Endodermal cell (in vitro differentiated cells): ENCODE results near the gene GPR62. TPM values are rescaled to one million over a fixed set of nuclear protein-coding genes. Genes with fewer than 3 reads are reported as not detected.

ENCODE experiments used
- DNase-seq: peaks from one replicate; pipeline ENCODE4 v3.0.0-alpha.2; 2017
- H3K27ac ChIP-seq: 2 replicates; pipeline ENCODE4 v1.5.1; 2013; ENCODE audit warnings: mild to moderate bottlenecking, low read depth, low read length, moderate library complexity
- H3K27me3 ChIP-seq: 2 replicates; pipeline ENCODE4 v1.6.1; 2013; ENCODE audit warnings: mild to moderate bottlenecking, low read length, moderate library complexity; ENCODE audit not compliant: insufficient read depth, control insufficient read depth, poor library complexity, severe bottlenecking
- H3K36me3 ChIP-seq: 2 replicates; pipeline ENCODE4 v1.7.0; 2013; ENCODE audit warnings: mild to moderate bottlenecking, low read length, moderate library complexity; ENCODE audit not compliant: control insufficient read depth, insufficient read depth
- H3K4me1 ChIP-seq: one replicate; pipeline ENCODE4 v1.7.0; 2013; ENCODE audit warnings: low read length; ENCODE audit not compliant: control insufficient read depth, insufficient read depth
- H3K4me3 ChIP-seq: 2 replicates; pipeline ENCODE4 v1.5.1; 2013; ENCODE audit warnings: mild to moderate bottlenecking, low read length, moderate library complexity
- H3K9ac ChIP-seq: 2 replicates; pipeline ENCODE4 v1.6.1; 2013; ENCODE audit warnings: mild to moderate bottlenecking, low read length, moderate library complexity; ENCODE audit not compliant: poor library complexity, severe bottlenecking; ENCODE audit errors: extremely low read depth
- H3K9me3 ChIP-seq: 2 replicates; pipeline ENCODE4 v1.6.1; 2013; ENCODE audit warnings: mild to moderate bottlenecking, low read length, moderate library complexity; ENCODE audit not compliant: control insufficient read depth
- H3K27ac Mint-ChIP-seq: 2 replicates; pipeline ENCODE4 v1.8.0; 2020; ENCODE audit warnings: mixed read lengths
- H3K27me3 Mint-ChIP-seq: 2 replicates; pipeline ENCODE4 v1.8.0; 2021; ENCODE audit warnings: mild to moderate bottlenecking, mixed read lengths; ENCODE audit not compliant: insufficient read depth
- H3K36me3 Mint-ChIP-seq: 2 replicates; pipeline ENCODE4 v1.8.0; 2020; ENCODE audit warnings: low read depth, mixed read lengths
- H3K4me1 Mint-ChIP-seq: 2 replicates; pipeline ENCODE4 v1.8.0; 2020; ENCODE audit warnings: mixed read lengths
- H3K4me3 Mint-ChIP-seq: 2 replicates; pipeline ENCODE4 v1.8.0; 2020; ENCODE audit warnings: mild to moderate bottlenecking, moderate library complexity, mixed read lengths
- H3K9me3 Mint-ChIP-seq: 2 replicates; pipeline ENCODE4 v1.8.0; 2020; ENCODE audit warnings: mild to moderate bottlenecking, mixed read lengths
- CTCF ChIP-seq: fragments of 200-600 bp; sonication (generic); conservative IDR thresholded peaks from 2 replicates; pipeline ENCODE4 v1.5.0; 2021; ENCODE audit warnings: antibody characterized with exemption, mild to moderate bottlenecking
- WGBS, 2 experiments: methylation state at CpG; one replicate each; pipeline versions ENCODE4 v1.1.5 to v1.1.7; 2013; ENCODE audit warnings: missing lambda C conversion rate in 2 of 2, mixed read lengths in 1 of 2; ENCODE audit not compliant: insufficient coverage in 1 of 2, insufficient read length in 1 of 2; 5-methylcytosine and 5-hydroxymethylcytosine counted together
- total RNA-seq, 2 donors: library from RNA; stranded (reverse); fragmentation: NEBNext Ultra II Directional in 1 of 2; extraction: Animal tissue kit (Norgen Biotek cat#: 25700) in 1 of 2; gene quantifications; 2 replicates in 1 of 2; 3 replicates in 1 of 2; pipeline ENCODE4 v1.2.1, GENCODE V29; 2021

The GPR62 gene
- total RNA-seq, 2 donors from 2014 or later: 0.40 to 0.44 TPM

- Mint-ChIP-seq H3K27ac (peak within 1 kb of the TSS; percentile 100), H3K27me3 (no peaks in the 10 kb centered on the region), H3K4me1 (peaks cover 23% of the 10 kb centered on the region), H3K9me3 (no peaks in the 10 kb centered on the region), H3K4me3 (peak within 1 kb of the TSS; percentile 100), H3K36me3 (peaks cover 45% of the 10 kb centered on the region)
- DNase-seq: peak; percentile 96
- H3K36me3 ChIP-seq: peaks cover 32% of the 10 kb centered on the region
- H3K9ac ChIP-seq: peak within 1 kb of the TSS; percentile 96
- H3K27me3 ChIP-seq: no peaks in the 10 kb centered on the region
- H3K4me1 ChIP-seq: peaks cover 12% of the 10 kb centered on the region
- WGBS, 2 experiments: 0% methylated on average over 12 to 40 of the region's 40 CpGs
- H3K9me3 ChIP-seq: no peaks in the 10 kb centered on the region
- no peak for TF ChIP-seq CTCF
- peak within 1 kb of the TSS; percentile 94 for H3K4me3 ChIP-seq
- H3K27ac ChIP-seq: peak within 1 kb of the TSS; percentile 99
Measured at GRCh38 chr3:51995346-51996163, 40.4 kb downstream of the GPR62 start, which contains the start of gene RPL29. RPL29 (minus strand) TSS chr3:51995895; CDS start chr3:51995461, 434 bp downstream.

GRCh38 chr3:51997172-51997571, 42.0 kb downstream of the GPR62 start:
- no peak for DNase-seq
- Mint-ChIP-seq H3K27ac (peak overlapping the region; percentile 28), H3K4me1 (peaks cover 23% of the 10 kb centered on the region), H3K36me3 (peaks cover 34% of the 10 kb centered on the region), H3K27me3 (peaks cover 4% of the 10 kb centered on the region), H3K4me3 (no peak overlapping the region), H3K9me3 (no peaks in the 10 kb centered on the region)
- no peak overlapping the region for H3K4me3 ChIP-seq
- H3K9ac ChIP-seq: no peak overlapping the region
- H3K4me1 ChIP-seq: peaks cover 12% of the 10 kb centered on the region
- 81 to 100% methylated on average over 2 of the region's 2 CpGs for WGBS, 2 experiments
- peaks cover 27% of the 10 kb centered on the region for H3K36me3 ChIP-seq
- no peak for TF ChIP-seq CTCF
- no peaks in the 10 kb centered on the region for H3K27me3 ChIP-seq
- no peak overlapping the region for H3K27ac ChIP-seq
- no peaks in the 10 kb centered on the region for H3K9me3 ChIP-seq

DNA sequence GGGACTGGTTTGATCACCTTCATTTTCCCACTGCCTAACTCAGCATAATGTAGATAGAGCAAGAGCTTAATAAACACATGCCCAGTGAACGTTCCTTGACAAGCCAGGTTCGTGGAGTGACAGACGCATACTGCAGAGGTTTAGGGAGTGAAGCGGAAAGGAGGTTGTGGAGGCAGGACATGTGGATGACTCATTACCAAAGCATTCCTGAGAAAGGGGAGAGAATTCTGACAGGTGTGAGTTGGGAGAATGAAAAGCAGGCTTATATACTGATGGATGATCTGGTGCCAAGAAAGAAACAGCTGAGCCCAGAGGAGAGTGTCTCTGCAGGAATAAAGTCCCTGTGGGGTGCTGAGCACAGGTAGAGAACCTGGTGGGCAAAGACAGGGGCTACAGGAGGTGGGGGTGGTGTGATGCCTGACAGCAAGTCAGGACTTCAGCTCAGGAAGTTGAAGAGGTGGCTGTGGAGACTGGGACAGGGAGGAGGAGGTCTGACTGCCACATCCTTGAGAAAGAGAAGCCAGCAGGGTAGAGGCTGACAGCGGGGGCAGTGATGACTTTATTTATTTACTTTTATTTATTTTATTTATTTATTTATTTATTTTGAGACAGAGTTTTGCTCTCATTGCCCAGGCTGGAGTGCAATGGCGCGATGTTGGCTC, 42.9 kb downstream of the GPR62 start:
- WGBS, 2 experiments: 18 to 50% methylated on average over 4 to 6 of the region's 7 CpGs
- H3K4me3 Mint-ChIP-seq: no peak overlapping the region
- no peak for TF ChIP-seq CTCF
- peak; percentile 81 for DNase-seq
- Histone ChIP-seq H3K4me1 (peaks cover 9% of the 10 kb centered on the region), H3K36me3 (peaks cover 19% of the 10 kb centered on the region), H3K27ac (no peak overlapping the region), H3K4me3 (no peak overlapping the region), H3K9me3 (no peaks in the 10 kb centered on the region), H3K27me3 (no peaks in the 10 kb centered on the region), H3K9ac (no peak overlapping the region)
- peaks cover 18% of the 10 kb centered on the region for H3K4me1 Mint-ChIP-seq
- H3K9me3 Mint-ChIP-seq: no peaks in the 10 kb centered on the region
- peaks cover 26% of the 10 kb centered on the region for H3K36me3 Mint-ChIP-seq
- H3K27ac Mint-ChIP-seq: peak overlapping the region; percentile 59
- H3K27me3 Mint-ChIP-seq: peaks cover 8% of the 10 kb centered on the region
